Natural killer cell (primary cell): ENCODE measurements around the gene PELO. TPM values are rescaled to one million over a fixed set of nuclear protein-coding genes. Genes with fewer than 3 reads are reported as not detected.

Source experiments
- ATAC-seq, 3 donors: fragments of 150-1000 bp in 2 of 3; fragments of 200-7000 bp in 1 of 3; cut with Tn5 transposase; 1 replicate in 1 of 3; 2 replicates in 2 of 3; pipeline ENCODE4 v1.10.0; 2021; ENCODE audit warnings: mild to moderate bottlenecking in 2 of 3, moderate library complexity in 2 of 3
- DNase-seq, 2 donors: peaks; one replicate each; pipeline versions ENCODE4 v3.0.0 to v3.0.0-alpha.2; 2013 to 2021; ENCODE audit warnings: mixed read lengths in 1 of 2
- H3K27ac ChIP-seq: one replicate; pipeline ENCODE4 v1.5.1; 2013; ENCODE audit warnings: mild to moderate bottlenecking, low read length
- H3K27me3 ChIP-seq: one replicate; pipeline ENCODE4 v1.6.1; 2013; ENCODE audit warnings: low read length; ENCODE audit not compliant: control insufficient read depth, insufficient read depth
- H3K36me3 ChIP-seq: one replicate; pipeline ENCODE4 v1.6.1; 2013; ENCODE audit warnings: low read length; ENCODE audit not compliant: control insufficient read depth, insufficient read depth
- H3K4me1 ChIP-seq: one replicate; pipeline ENCODE4 v1.6.1; 2013; ENCODE audit warnings: low read length; ENCODE audit not compliant: control insufficient read depth, insufficient read depth
- H3K4me3 ChIP-seq: one replicate; pipeline ENCODE4 v1.5.1; 2013; ENCODE audit warnings: low read length
- H3K9me3 ChIP-seq: one replicate; pipeline ENCODE4 v1.6.1; 2013; ENCODE audit warnings: low read length; ENCODE audit not compliant: control insufficient read depth, insufficient read depth
- H3K27ac Mint-ChIP-seq, 2 donors: one replicate each; pipeline ENCODE4 v1.8.0; 2022; ENCODE audit warnings: mild to moderate bottlenecking in 2 of 2, mixed read lengths in 2 of 2, moderate library complexity in 1 of 2
- H3K27me3 Mint-ChIP-seq, 2 donors: one replicate each; pipeline ENCODE4 v1.8.0; 2022; ENCODE audit warnings: low read depth in 2 of 2, mixed read lengths in 2 of 2
- H3K36me3 Mint-ChIP-seq: one replicate; pipeline ENCODE4 v1.8.0; 2022; ENCODE audit warnings: mixed read lengths
- H3K4me1 Mint-ChIP-seq, 2 donors: one replicate each; pipeline ENCODE4 v1.8.0; 2022; ENCODE audit warnings: mixed read lengths in 2 of 2
- H3K4me3 Mint-ChIP-seq: one replicate; pipeline ENCODE4 v1.8.0; 2022; ENCODE audit warnings: mild to moderate bottlenecking, moderate library complexity, mixed read lengths
- H3K9me3 Mint-ChIP-seq, 2 donors: one replicate each; pipeline ENCODE4 v1.8.0; 2022; ENCODE audit warnings: mixed read lengths in 2 of 2
- WGBS: methylation state at CpG from one replicate; pipeline ENCODE4 v1.1.7; 2013; ENCODE audit warnings: missing lambda C conversion rate; ENCODE audit not compliant: insufficient coverage; 5-methylcytosine and 5-hydroxymethylcytosine counted together
- intact Hi-C: fragments of 100-400 bp; cut with micrococcal nuclease; formaldehyde crosslinking; loops from one replicate; pipeline ENCODE4 v1.14.2; 2022
- total RNA-seq, 4 donors: library from RNA; stranded (reverse); fragments of 120-200 nt in 1 of 4; gene quantifications; one replicate each; pipeline versions ENCODE4 v1.2.3 to v1.2.4, GENCODE V29; 2013 to 2022
- TF ChIP-seq, protein P1 (sequence below): fragments of 200-600 bp; IDR thresholded peaks from one replicate; pipeline ENCODE4 v1.8.0; 2022; ENCODE audit warnings: antibody characterized with exemption

The PELO gene
- total RNA-seq, 3 donors from 2014 or later (not counting 1 experiment from before 2014, with no cell fraction given) = 2.6 to 3.9 (median 3.7) TPM

GRCh38 chr5:52810426-52810825, 22.7 kb downstream of the PELO start:
- DNase-seq (no peak), ATAC-seq (no peak)
- Mint-ChIP-seq H3K9me3 (no peaks in the 10 kb centered on the region), H3K27me3 (no peaks in the 10 kb centered on the region), H3K27ac (no peak overlapping the region), H3K4me3 (no peak overlapping the region), H3K4me1 (no peaks in the 10 kb centered on the region), H3K36me3 (no peaks in the 10 kb centered on the region)
- Histone ChIP-seq H3K27me3 (no peaks in the 10 kb centered on the region), H3K9me3 (no peaks in the 10 kb centered on the region), H3K27ac (no peak overlapping the region), H3K4me1 (no peaks in the 10 kb centered on the region), H3K4me3 (no peak overlapping the region), H3K36me3 (no peaks in the 10 kb centered on the region)
- no CpG with 5 or more reads among the region's 1 CpG for WGBS
- TF ChIP-seq, protein P1, sequence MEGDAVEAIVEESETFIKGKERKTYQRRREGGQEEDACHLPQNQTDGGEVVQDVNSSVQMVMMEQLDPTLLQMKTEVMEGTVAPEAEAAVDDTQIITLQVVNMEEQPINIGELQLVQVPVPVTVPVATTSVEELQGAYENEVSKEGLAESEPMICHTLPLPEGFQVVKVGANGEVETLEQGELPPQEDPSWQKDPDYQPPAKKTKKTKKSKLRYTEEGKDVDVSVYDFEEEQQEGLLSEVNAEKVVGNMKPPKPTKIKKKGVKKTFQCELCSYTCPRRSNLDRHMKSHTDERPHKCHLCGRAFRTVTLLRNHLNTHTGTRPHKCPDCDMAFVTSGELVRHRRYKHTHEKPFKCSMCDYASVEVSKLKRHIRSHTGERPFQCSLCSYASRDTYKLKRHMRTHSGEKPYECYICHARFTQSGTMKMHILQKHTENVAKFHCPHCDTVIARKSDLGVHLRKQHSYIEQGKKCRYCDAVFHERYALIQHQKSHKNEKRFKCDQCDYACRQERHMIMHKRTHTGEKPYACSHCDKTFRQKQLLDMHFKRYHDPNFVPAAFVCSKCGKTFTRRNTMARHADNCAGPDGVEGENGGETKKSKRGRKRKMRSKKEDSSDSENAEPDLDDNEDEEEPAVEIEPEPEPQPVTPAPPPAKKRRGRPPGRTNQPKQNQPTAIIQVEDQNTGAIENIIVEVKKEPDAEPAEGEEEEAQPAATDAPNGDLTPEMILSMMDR = no peak
- intact Hi-C loops = no loop called here

DNA sequence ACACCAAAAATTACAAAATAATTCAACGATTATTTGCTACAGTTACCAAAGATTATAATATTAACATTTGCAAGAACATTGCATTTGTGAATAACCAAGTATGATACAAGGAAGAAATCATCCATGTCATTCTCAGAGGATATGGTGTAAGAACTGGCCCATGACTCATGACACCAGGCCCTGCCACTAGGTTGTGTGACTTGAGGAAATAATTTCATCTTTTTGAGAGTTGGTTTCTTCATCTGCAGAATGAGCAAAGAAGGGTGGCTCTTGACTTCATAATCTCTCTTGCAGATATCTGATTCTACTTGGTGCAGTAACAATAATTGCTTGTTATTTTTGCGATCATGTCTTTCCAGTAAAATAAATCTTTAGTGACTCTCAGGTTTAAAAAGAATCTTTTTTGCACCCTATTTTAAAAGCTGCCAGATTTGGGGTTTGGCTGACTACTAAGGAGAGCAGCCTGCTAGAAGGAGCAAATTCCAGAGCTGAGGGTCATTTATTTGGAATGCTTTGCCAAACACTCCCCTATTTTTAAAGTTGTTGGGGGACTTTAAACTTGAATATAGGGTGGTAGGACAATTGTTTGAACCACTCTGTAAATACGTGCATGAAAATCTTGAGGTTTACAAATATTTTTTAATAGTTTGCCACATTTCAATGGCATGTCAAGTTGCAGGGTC, 23.5 kb downstream of the PELO start:
- H3K4me3 ChIP-seq = no peak overlapping the region
- 83% methylated on average over 2 of the region's 3 CpGs for WGBS
- ATAC-seq (peak in 1 of 3 donors; percentile 72), DNase-seq (no peak)
- H3K36me3 ChIP-seq = no peaks in the 10 kb centered on the region
- H3K27ac ChIP-seq = no peak overlapping the region
- no peak overlapping the region for H3K4me3 Mint-ChIP-seq
- TF ChIP-seq, protein P1 = no peak
- H3K27ac Mint-ChIP-seq = no peak overlapping the region
- no peaks in the 10 kb centered on the region for H3K27me3 ChIP-seq
- no peaks in the 10 kb centered on the region for H3K27me3 Mint-ChIP-seq
- intact Hi-C loops = no loop called here
- H3K9me3 ChIP-seq = no peaks in the 10 kb centered on the region
- no peaks in the 10 kb centered on the region for H3K36me3 Mint-ChIP-seq
- no peaks in the 10 kb centered on the region for H3K4me1 Mint-ChIP-seq
- H3K9me3 Mint-ChIP-seq = no peaks in the 10 kb centered on the region
- H3K4me1 ChIP-seq = no peaks in the 10 kb centered on the region

DNA sequence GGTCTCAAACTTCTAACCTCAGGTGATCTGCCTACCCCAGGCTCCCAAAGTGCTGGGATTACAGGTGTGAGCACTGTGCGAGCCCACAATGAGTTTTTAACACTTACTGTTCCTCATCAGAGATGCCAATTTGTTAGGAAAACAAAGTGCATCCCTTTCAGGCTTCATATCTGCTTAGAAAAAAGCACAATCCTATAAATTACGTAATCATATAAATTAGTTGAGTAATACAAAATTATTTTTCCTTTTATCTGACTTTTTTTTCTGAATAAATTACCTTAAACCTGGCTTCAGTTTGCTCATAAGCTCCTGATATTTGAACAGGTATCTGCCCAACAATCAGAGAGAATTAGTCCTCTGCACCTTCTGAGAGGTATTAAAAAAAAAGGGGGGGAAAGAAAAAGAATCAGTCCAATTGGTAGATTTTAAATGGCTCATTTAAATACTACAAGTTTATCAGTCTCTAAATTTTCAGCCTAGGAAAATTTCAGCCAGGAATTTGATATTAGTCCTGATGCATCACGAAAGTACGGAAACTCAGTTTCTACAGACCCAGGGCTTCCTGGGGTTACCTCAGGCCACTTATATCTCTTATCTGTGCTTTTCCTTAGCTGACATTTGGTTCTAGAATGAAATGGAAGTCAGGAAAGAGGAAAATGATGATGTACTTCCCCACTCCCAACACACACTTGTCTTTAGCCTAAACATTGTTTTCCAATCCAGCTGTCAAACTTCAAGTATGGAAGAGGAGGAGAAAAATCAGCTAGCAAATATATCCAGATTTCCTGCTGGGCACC, 26.8 kb downstream of the PELO start:
- no peak for DNase-seq
- intact Hi-C loops = no loop called here
- H3K4me3 Mint-ChIP-seq = no peak overlapping the region
- 93% methylated on average over 3 of the region's 4 CpGs for WGBS
- no peak overlapping the region for H3K4me3 ChIP-seq
- H3K4me1 Mint-ChIP-seq = no peaks in the 10 kb centered on the region
- TF ChIP-seq, protein P1 = no peak
- H3K4me1 ChIP-seq = no peaks in the 10 kb centered on the region
- no peak overlapping the region for H3K27ac ChIP-seq
- H3K9me3 Mint-ChIP-seq = no peaks in the 10 kb centered on the region
- no peaks in the 10 kb centered on the region for H3K36me3 ChIP-seq
- no peaks in the 10 kb centered on the region for H3K36me3 Mint-ChIP-seq
- no peaks in the 10 kb centered on the region for H3K9me3 ChIP-seq
- no peaks in the 10 kb centered on the region for H3K27me3 Mint-ChIP-seq
- no peak for ATAC-seq
- no peak overlapping the region for H3K27ac Mint-ChIP-seq
- no peaks in the 10 kb centered on the region for H3K27me3 ChIP-seq
